ENCODE data around the gene PER3. TPM values are rescaled to one million over a fixed set of nuclear protein-coding genes. Genes with fewer than 3 reads are reported as not detected.

Gene PER3
- total and polyA plus RNA-seq, 4 donors, result 3.3 to 21.0 (median 6.2) TPM

GRCh38 chr1:7873801-7874795 lies 90.0 kb downstream of the PER3 start:
- Histone ChIP-seq H3K27me3 (ENCODE audit: control insufficient read depth in 4 of 4, insufficient read depth in 4 of 4, low read length in 3 of 4) (peaks cover 0 to 3% (median 0%) of the 10 kb centered on the region in 4 donors), H3K9ac (ENCODE audit: low read depth in 1 of 2, low read length in 2 of 2) (no peak overlapping the region), H3K4me3 (ENCODE audit: low read depth in 1 of 3, low read length in 3 of 3) (no peak overlapping the region), H3K9me3 (ENCODE audit: control insufficient read depth in 4 of 4, low read length in 3 of 4) (peaks cover 0 to 5% (median under 1%) of the 10 kb centered on the region in 4 donors), H3K36me3 (ENCODE audit: control insufficient read depth in 4 of 4, insufficient read depth in 3 of 4, low read depth in 1 of 4, low read length in 3 of 4) (no peaks in the 10 kb centered on the region), H3K27ac (ENCODE audit: low read depth in 1 of 2, low read length in 2 of 2) (no peak overlapping the region), H3K4me1 (ENCODE audit: control insufficient read depth in 4 of 4, insufficient read depth in 4 of 4, low read length in 3 of 4) (no peaks in the 10 kb centered on the region)
- WGBS, result 76% methylated on average over 11 of the region's 11 CpGs
- TF ChIP-seq SP1 (IDR thresholded peaks at IDR 0.05) (no peak), YY1 (IDR thresholded peaks at IDR 0.05) (no peak), GABPA (IDR thresholded peaks at IDR 0.05 in 1 of 2, conservative IDR thresholded peaks at IDR 0.05 in 1 of 2) (no peak)
- DNase-seq (ENCODE audit: low spot score), result no peak

DNA sequence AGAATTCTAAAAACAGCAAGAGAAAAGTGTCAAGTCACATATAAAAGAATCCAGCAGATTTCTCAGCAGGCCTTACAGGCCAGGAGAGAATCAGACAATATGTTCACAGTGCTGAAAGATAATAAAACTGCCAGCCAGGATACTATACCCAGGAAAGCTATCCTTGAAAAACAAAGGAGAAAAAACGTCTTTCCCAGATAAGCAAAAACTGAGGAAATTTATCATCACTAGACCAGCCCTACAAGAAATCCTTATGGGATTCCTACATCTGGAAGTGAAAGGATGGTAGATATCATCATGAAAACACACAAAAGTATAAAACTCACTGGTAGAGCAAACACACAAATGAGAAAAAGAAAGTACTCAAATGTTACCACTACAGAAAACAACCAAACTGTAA lies 93.9 kb downstream of the PER3 start:
- Histone ChIP-seq H3K9ac (ENCODE audit: low read depth in 1 of 2, low read length in 2 of 2) (no peak overlapping the region), H3K27me3 (ENCODE audit: control insufficient read depth in 4 of 4, insufficient read depth in 4 of 4, low read length in 3 of 4) (peaks cover 0 to 3% (median 0%) of the 10 kb centered on the region in 4 donors), H3K4me1 (ENCODE audit: control insufficient read depth in 4 of 4, insufficient read depth in 4 of 4, low read length in 3 of 4) (no peaks in the 10 kb centered on the region), H3K36me3 (ENCODE audit: control insufficient read depth in 4 of 4, insufficient read depth in 3 of 4, low read depth in 1 of 4, low read length in 3 of 4) (no peaks in the 10 kb centered on the region), H3K4me3 (ENCODE audit: low read depth in 1 of 3, low read length in 3 of 3) (no peak overlapping the region), H3K27ac (ENCODE audit: low read depth in 1 of 2, low read length in 2 of 2) (no peak overlapping the region), H3K9me3 (ENCODE audit: control insufficient read depth in 4 of 4, low read length in 3 of 4) (peaks cover 0 to 5% (median under 1%) of the 10 kb centered on the region in 4 donors)
- no peak for DNase-seq (ENCODE audit: low spot score)
- TF ChIP-seq NR2F2 (IDR thresholded peaks at IDR 0.05) (no peak), TAF1 (conservative IDR thresholded peaks at IDR 0.05) (no peak), SP1 (IDR thresholded peaks at IDR 0.05) (no peak), HNF4A (conservative IDR thresholded peaks at IDR 0.05) (no peak), FOXA1 (IDR thresholded peaks at IDR 0.05) (no peak), YY1 (IDR thresholded peaks at IDR 0.05) (no peak), CTCF (IDR thresholded peaks at IDR 0.05; ENCODE audit: low read depth, low read length, missing input control) (no peak), RAD21 (IDR thresholded peaks at IDR 0.05) (no peak), FOXA2 (IDR thresholded peaks at IDR 0.05) (no peak), EGR1 (IDR thresholded peaks at IDR 0.05; ENCODE audit: low read depth in 2 of 2) (no peak), JUND (IDR thresholded peaks at IDR 0.05) (no peak), GABPA (IDR thresholded peaks at IDR 0.05 in 1 of 2, conservative IDR thresholded peaks at IDR 0.05 in 1 of 2) (no peak), HNF4G (IDR thresholded peaks at IDR 0.05) (no peak), RXRA (IDR thresholded peaks at IDR 0.05) (no peak)
- TF ChIP-seq, protein P1, sequence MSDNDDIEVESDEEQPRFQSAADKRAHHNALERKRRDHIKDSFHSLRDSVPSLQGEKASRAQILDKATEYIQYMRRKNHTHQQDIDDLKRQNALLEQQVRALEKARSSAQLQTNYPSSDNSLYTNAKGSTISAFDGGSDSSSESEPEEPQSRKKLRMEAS (IDR thresholded peaks at IDR 0.05), result no peak
- TF ChIP-seq, protein P2, sequence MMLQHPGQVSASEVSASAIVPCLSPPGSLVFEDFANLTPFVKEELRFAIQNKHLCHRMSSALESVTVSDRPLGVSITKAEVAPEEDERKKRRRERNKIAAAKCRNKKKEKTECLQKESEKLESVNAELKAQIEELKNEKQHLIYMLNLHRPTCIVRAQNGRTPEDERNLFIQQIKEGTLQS (IDR thresholded peaks at IDR 0.05), result no peak
- TF ChIP-seq, protein P3, sequence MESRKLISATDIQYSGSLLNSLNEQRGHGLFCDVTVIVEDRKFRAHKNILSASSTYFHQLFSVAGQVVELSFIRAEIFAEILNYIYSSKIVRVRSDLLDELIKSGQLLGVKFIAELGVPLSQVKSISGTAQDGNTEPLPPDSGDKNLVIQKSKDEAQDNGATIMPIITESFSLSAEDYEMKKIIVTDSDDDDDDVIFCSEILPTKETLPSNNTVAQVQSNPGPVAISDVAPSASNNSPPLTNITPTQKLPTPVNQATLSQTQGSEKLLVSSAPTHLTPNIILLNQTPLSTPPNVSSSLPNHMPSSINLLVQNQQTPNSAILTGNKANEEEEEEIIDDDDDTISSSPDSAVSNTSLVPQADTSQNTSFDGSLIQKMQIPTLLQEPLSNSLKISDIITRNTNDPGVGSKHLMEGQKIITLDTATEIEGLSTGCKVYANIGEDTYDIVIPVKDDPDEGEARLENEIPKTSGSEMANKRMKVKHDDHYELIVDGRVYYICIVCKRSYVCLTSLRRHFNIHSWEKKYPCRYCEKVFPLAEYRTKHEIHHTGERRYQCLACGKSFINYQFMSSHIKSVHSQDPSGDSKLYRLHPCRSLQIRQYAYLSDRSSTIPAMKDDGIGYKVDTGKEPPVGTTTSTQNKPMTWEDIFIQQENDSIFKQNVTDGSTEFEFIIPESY (IDR thresholded peaks at IDR 0.05), result no peak
- TF ChIP-seq, protein P4, sequence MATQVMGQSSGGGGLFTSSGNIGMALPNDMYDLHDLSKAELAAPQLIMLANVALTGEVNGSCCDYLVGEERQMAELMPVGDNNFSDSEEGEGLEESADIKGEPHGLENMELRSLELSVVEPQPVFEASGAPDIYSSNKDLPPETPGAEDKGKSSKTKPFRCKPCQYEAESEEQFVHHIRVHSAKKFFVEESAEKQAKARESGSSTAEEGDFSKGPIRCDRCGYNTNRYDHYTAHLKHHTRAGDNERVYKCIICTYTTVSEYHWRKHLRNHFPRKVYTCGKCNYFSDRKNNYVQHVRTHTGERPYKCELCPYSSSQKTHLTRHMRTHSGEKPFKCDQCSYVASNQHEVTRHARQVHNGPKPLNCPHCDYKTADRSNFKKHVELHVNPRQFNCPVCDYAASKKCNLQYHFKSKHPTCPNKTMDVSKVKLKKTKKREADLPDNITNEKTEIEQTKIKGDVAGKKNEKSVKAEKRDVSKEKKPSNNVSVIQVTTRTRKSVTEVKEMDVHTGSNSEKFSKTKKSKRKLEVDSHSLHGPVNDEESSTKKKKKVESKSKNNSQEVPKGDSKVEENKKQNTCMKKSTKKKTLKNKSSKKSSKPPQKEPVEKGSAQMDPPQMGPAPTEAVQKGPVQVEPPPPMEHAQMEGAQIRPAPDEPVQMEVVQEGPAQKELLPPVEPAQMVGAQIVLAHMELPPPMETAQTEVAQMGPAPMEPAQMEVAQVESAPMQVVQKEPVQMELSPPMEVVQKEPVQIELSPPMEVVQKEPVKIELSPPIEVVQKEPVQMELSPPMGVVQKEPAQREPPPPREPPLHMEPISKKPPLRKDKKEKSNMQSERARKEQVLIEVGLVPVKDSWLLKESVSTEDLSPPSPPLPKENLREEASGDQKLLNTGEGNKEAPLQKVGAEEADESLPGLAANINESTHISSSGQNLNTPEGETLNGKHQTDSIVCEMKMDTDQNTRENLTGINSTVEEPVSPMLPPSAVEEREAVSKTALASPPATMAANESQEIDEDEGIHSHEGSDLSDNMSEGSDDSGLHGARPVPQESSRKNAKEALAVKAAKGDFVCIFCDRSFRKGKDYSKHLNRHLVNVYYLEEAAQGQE (IDR thresholded peaks at IDR 0.05), result no peak
- WGBS, result 54% methylated on average over 1 of the region's 1 CpG
